SK-N-SH (cell line): ENCODE results near the gene NOTCH3.

ENCODE experiments used
- CTCF ChIP-seq: fragments of 200-600 bp; sonication (generic); IDR thresholded peaks from 2 replicates; pipeline ENCODE4 v1.6.1; 2017; ENCODE audit warnings: antibody characterized with exemption, mild to moderate bottlenecking, moderate library complexity
- IRF3 ChIP-seq: fragments of 150-350 bp; IDR thresholded peaks from 2 replicates; pipeline ENCODE4 v1.6.1; 2016; ENCODE audit warnings: mild to moderate bottlenecking, low read depth, low read length
- MXI1 ChIP-seq: IDR thresholded peaks from 2 replicates; pipeline ENCODE4 v1.6.1; 2012; ENCODE audit warnings: mild to moderate bottlenecking, low read depth, low read length, improper control_type of control experiment
- POLR2AphosphoS5 ChIP-seq: IDR thresholded peaks from 2 replicates; pipeline ENCODE4 v1.6.1; 2012; ENCODE audit warnings: low read depth, low read length

DNA sequence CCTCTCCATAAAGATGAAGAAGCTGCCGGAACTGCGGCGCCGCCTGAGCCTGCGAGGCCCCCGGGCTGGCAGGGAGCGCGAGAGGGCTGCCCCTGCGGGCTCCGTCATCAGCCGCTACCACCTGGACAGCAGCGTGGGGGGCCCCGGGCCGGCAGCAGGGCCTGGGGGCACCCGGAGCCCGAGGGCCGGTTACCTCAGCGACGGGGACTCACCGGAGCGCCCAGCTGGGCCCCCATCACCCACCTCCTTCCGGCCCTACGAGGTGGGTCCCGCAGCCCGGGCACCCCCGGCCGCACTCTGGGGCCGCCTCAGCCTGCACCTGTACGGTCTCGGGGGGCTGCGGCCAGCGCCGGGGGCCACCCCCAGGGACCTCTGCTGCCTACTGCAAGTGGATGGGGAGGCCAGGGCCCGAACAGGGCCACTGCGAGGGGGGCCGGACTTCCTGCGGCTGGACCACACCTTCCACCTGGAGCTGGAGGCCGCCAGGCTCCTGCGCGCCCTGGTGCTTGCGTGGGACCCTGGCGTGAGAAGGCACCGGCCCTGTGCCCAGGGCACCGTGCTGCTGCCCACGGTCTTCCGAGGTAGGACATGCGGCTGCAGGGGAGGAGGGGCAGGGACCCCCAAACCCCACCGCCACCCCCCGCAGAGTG, 90.9 kb downstream of the NOTCH3 start:
- TF ChIP-seq CTCF: no peak
- no peak for TF ChIP-seq POLR2AphosphoS5
- no peak for TF ChIP-seq IRF3
- no peak for TF ChIP-seq MXI1
